ENCODE data around the gene SCN2B.

DNA sequence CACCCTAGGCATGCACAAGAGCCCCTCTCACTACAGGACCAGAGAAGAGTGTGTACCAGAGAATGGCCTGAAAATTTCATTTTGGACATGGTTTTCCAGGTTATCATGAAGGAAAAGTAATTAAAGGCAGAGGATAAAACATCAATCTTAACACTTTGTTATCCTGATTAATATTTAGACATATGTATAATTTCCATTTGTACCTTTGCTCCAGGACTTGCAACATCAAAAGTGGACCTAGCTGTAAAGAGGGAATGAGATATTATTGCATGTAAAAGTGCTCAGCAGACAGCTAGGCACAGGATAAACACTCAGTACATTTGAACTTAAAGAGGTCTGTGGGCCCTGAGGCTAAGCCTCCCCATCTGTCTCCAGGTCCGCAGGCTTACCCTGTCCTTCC, 21.8 kb downstream of the SCN2B start:
- TF ChIP-seq, protein P1, sequence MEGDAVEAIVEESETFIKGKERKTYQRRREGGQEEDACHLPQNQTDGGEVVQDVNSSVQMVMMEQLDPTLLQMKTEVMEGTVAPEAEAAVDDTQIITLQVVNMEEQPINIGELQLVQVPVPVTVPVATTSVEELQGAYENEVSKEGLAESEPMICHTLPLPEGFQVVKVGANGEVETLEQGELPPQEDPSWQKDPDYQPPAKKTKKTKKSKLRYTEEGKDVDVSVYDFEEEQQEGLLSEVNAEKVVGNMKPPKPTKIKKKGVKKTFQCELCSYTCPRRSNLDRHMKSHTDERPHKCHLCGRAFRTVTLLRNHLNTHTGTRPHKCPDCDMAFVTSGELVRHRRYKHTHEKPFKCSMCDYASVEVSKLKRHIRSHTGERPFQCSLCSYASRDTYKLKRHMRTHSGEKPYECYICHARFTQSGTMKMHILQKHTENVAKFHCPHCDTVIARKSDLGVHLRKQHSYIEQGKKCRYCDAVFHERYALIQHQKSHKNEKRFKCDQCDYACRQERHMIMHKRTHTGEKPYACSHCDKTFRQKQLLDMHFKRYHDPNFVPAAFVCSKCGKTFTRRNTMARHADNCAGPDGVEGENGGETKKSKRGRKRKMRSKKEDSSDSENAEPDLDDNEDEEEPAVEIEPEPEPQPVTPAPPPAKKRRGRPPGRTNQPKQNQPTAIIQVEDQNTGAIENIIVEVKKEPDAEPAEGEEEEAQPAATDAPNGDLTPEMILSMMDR (tag by site-specific recombination; IDR thresholded peaks at IDR 0.05): no peak
- TF ChIP-seq ZBTB7A (tag by site-specific recombination; IDR thresholded peaks at IDR 0.05; ENCODE audit: low read depth): no peak
- no peak for TF ChIP-seq KLF16 (tag by site-specific recombination; IDR thresholded peaks at IDR 0.05)
- TF ChIP-seq ZNF274 (IDR thresholded peaks at IDR 0.05; ENCODE audit: low read length): no peak
- no peak for TF ChIP-seq ZNF274 (tag by site-specific recombination; IDR thresholded peaks at IDR 0.05; ENCODE audit: borderline replicate concordance)
- no peak for TF ChIP-seq BCL11A (tag by site-specific recombination; IDR thresholded peaks at IDR 0.05; ENCODE audit: low read depth)
- TF ChIP-seq, protein P2, sequence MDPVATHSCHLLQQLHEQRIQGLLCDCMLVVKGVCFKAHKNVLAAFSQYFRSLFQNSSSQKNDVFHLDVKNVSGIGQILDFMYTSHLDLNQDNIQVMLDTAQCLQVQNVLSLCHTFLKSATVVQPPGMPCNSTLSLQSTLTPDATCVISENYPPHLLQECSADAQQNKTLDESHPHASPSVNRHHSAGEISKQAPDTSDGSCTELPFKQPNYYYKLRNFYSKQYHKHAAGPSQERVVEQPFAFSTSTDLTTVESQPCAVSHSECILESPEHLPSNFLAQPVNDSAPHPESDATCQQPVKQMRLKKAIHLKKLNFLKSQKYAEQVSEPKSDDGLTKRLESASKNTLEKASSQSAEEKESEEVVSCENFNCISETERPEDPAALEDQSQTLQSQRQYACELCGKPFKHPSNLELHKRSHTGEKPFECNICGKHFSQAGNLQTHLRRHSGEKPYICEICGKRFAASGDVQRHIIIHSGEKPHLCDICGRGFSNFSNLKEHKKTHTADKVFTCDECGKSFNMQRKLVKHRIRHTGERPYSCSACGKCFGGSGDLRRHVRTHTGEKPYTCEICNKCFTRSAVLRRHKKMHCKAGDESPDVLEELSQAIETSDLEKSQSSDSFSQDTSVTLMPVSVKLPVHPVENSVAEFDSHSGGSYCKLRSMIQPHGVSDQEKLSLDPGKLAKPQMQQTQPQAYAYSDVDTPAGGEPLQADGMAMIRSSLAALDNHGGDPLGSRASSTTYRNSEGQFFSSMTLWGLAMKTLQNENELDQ (tag by site-specific recombination; IDR thresholded peaks at IDR 0.05; ENCODE audit: low read depth): no peak
- TF ChIP-seq, protein P3, sequence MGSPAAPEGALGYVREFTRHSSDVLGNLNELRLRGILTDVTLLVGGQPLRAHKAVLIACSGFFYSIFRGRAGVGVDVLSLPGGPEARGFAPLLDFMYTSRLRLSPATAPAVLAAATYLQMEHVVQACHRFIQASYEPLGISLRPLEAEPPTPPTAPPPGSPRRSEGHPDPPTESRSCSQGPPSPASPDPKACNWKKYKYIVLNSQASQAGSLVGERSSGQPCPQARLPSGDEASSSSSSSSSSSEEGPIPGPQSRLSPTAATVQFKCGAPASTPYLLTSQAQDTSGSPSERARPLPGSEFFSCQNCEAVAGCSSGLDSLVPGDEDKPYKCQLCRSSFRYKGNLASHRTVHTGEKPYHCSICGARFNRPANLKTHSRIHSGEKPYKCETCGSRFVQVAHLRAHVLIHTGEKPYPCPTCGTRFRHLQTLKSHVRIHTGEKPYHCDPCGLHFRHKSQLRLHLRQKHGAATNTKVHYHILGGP (tag by site-specific recombination; IDR thresholded peaks at IDR 0.05): no peak
- TF ChIP-seq ZBTB20 (tag by site-specific recombination; IDR thresholded peaks at IDR 0.05): no peak

Data from HEK293 (cell line).